K562 (cell line): ENCODE data around the gene HBM. TPM values are rescaled to one million over a fixed set of nuclear protein-coding genes. Genes with fewer than 3 reads are reported as not detected.

Experiments
- BACH1 ChIP-seq: fragments of 200-800 bp; sonication (Bioruptor generic); IDR thresholded peaks from 2 replicates; pipeline ENCODE4 v1.6.1; 2016; ENCODE audit warnings: missing genetic modification characterization, missing compliant biosample characterization
- CAMTA2 ChIP-seq: fragments of 250-450 bp; sonication (Bioruptor Pico); conservative IDR thresholded peaks from 2 replicates; pipeline ENCODE4 v1.5.1; 2022
- CEBPB ChIP-seq: fragments of 450-650 bp; IDR thresholded peaks from 2 replicates; pipeline ENCODE4 v1.6.1; 2016; ENCODE audit warnings: missing genetic modification characterization, missing compliant biosample characterization
- CREB3L1 ChIP-seq: fragments of 450-650 bp; IDR thresholded peaks from 2 replicates; pipeline ENCODE4 v1.6.1; 2014; ENCODE audit warnings: low read depth, mild to moderate bottlenecking, moderate library complexity, borderline replicate concordance
- FOXJ2 ChIP-seq: fragments of 200-800 bp; sonication (Bioruptor generic); IDR thresholded peaks from 2 replicates; pipeline ENCODE4 v1.6.1; 2016; ENCODE audit warnings: missing genetic modification characterization, missing compliant biosample characterization
- HCFC1 ChIP-seq: IDR thresholded peaks from 2 replicates; pipeline ENCODE4 v1.6.1; 2012; ENCODE audit warnings: low read depth, low read length, improper control_type of control experiment
- HEY1 ChIP-seq: fragments of 250-450 bp; sonication (Bioruptor Pico); IDR thresholded peaks from 2 replicates; pipeline ENCODE4 v1.5.0; 2020; ENCODE audit warnings: mild to moderate bottlenecking, moderate library complexity, borderline replicate concordance
- ID3 ChIP-seq, 2 experiments: fragments of 250-450 bp in 1 of 2; fragments of 450-650 bp in 1 of 2; sonication (Bioruptor Pico) in 1 of 2; IDR thresholded peaks; 2 replicates each; pipeline versions ENCODE4 v1.6.1 to v1.8.0; 2016 to 2021; ENCODE audit warnings: mild to moderate bottlenecking in 2 of 2, moderate library complexity in 2 of 2, missing compliant biosample characterization in 1 of 2, missing genetic modification characterization in 1 of 2
- IRF1 ChIP-seq: sonication (generic); formaldehyde crosslinking; IDR thresholded peaks from 2 replicates; pipeline ENCODE4 v1.8.0; 2022; ENCODE audit warnings: missing genetic modification reagents, mild to moderate bottlenecking, borderline replicate concordance
- KHSRP ChIP-seq: fragments of 450-650 bp; IDR thresholded peaks from 2 replicates; pipeline ENCODE4 v1.6.1; 2017
- L3MBTL2 ChIP-seq: fragments of 450-650 bp; IDR thresholded peaks from 2 replicates; pipeline ENCODE4 v1.6.1; 2016; ENCODE audit warnings: mild to moderate bottlenecking, moderate library complexity
- LARP7 ChIP-seq: fragments of 450-650 bp; IDR thresholded peaks from 2 replicates; pipeline ENCODE4 v1.6.1; 2016
- MBD2 ChIP-seq: sonication (generic); IDR thresholded peaks from 2 replicates; pipeline ENCODE4 v1.6.1; 2016; ENCODE audit warnings: low read depth, borderline replicate concordance
- PPARD ChIP-seq: fragments of 250-450 bp; sonication (Bioruptor Pico); IDR thresholded peaks from 2 replicates; pipeline ENCODE4 v1.8.0; 2022; ENCODE audit warnings: inconsistent platforms, mild to moderate bottlenecking, moderate library complexity
- SAP30 ChIP-seq: fragments of 200-600 bp; sonication (generic); IDR thresholded peaks from 2 replicates; pipeline ENCODE4 v1.6.1; 2012; ENCODE audit warnings: borderline replicate concordance, low read depth, mild to moderate bottlenecking, moderate library complexity, low read length, control low read depth, inconsistent platforms; ENCODE audit not compliant: insufficient read depth, poor library complexity, severe bottlenecking
- SLC30A9 ChIP-seq: fragments of 250-450 bp; sonication (Bioruptor Pico); IDR thresholded peaks from 2 replicates; pipeline ENCODE4 v1.8.0; 2022; ENCODE audit warnings: mild to moderate bottlenecking, moderate library complexity
- TAF7 ChIP-seq: fragments of 450-650 bp; IDR thresholded peaks from 2 replicates; pipeline ENCODE4 v1.6.1; 2016; ENCODE audit warnings: missing genetic modification characterization, missing compliant biosample characterization
- polyA plus RNA-seq, 8 experiments: library from polyadenylated mRNA; depleted of rRNA in 4 of 8; stranded (reverse) in 5 of 8; unstranded in 3 of 8; fragments of >200 nt; fragmentation: Nextera tagmentation in 2 of 8; fragmentation: Illumina TruSeq in 1 of 8; extraction: Ambion mirVana in 2 of 8; extraction: Trizol in 1 of 8; gene quantifications; 2 replicates each; pipeline versions ENCODE4 v1.2.1 to v1.2.3, GENCODE V29; 2011 to 2014; ENCODE audit warnings: inconsistent platforms in 1 of 8, missing spikeins in 1 of 8
- total RNA-seq, 7 experiments: library from RNA; depleted of rRNA in 6 of 7; stranded (reverse); fragments of >200 nt in 6 of 7; fragmentation: Illumina TruSeq in 2 of 7; extraction: Trizol in 2 of 7; gene quantifications; 2 replicates each; pipeline versions ENCODE4 v1.2.1 to v1.2.3, GENCODE V29; 2011 to 2021; ENCODE audit warnings: low replicate concordance in 1 of 7

Gene HBM
- total and polyA plus RNA-seq, 9 of the 15 experiments (the other 6 are each of a cell fraction or from before 2014, with no cell fraction given), result not detected

- TF ChIP-seq ID3 (CRISPR knock-in tag; IDR thresholded peaks at IDR 0.05), result no peak
- TF ChIP-seq ID3 (tag; IDR thresholded peaks at IDR 0.05), result 0 out of 2 replicates have a peak, but pooled peaks have one; percentile 22
- TF ChIP-seq CREB3L1, result no peak
- peak; percentile 77 for TF ChIP-seq L3MBTL2
- TF ChIP-seq PPARD (CRISPR knock-in tag), result no peak
- TF ChIP-seq HCFC1, result no peak
- TF ChIP-seq MBD2, result no peak
- no peak for TF ChIP-seq IRF1 (CRISPR knock-in tag)
- no peak for TF ChIP-seq FOXJ2 (tag)
- no peak for TF ChIP-seq SLC30A9 (CRISPR knock-in tag)
- peak; percentile 53; the same call in 1 of the 2 replicates for TF ChIP-seq TAF7 (tag)
- TF ChIP-seq HEY1 (CRISPR knock-in tag), result no peak
- TF ChIP-seq LARP7, result no peak
- no peak for TF ChIP-seq KHSRP
- TF ChIP-seq CEBPB (tag), result no peak
- no peak for TF ChIP-seq BACH1 (tag)
- no peak for TF ChIP-seq CAMTA2
- TF ChIP-seq SAP30, result no peak
Measured at GRCh38 chr16:154217-155030, 11.4 kb upstream of the HBM start (continued).
